Measurements from ENCODE around the gene MEIS1. TPM values are rescaled to one million over a fixed set of nuclear protein-coding genes. Genes with fewer than 3 reads are reported as not detected.

The MEIS1 gene
- total and polyA plus RNA-seq, 2 experiments from 2014 or later: 0.16 to 0.28 TPM

DNA sequence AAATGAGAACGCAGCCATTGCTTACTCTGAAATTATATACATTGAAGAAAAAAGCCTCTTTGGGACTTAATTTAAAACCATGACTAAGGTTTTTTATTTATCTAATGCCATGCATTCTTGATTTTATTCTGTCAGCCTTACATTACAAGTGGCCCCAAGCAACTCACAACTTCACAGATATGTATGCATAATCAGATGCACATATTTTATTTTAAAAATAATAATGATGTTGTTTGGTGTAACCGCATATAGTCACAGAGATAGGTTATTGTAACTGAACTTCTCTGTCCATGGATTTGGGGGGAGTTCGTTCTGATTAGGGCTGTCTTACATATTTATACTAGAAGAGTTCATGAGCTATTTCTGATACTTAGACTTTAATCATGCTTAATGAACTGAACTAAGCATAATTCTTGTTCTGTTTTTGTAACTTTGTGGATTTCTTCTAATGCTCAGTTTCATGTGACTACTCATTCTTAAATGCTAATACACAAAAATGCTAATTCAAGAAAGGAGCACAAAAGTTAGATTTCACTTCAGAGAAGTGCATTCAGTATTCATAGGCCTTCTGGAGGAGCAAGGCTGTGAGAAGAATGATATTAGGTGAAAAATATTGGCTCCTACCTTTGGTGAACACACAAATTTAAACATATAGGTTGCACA lies 26.2 kb downstream of the MEIS1 start:
- Histone ChIP-seq H3K27me3 (ENCODE audit: insufficient read depth) (no peaks in the 10 kb centered on the region), H3K27ac (ENCODE audit: low read depth) (no peak overlapping the region), H4K20me1 (replicated peaks; ENCODE audit: insufficient read depth) (no peaks in the 10 kb centered on the region), H3K9me2 (ENCODE audit: insufficient read depth) (no peaks in the 10 kb centered on the region), H3K4me2 (no peak overlapping the region), H3K4me3 (no peak overlapping the region), H3K4me1 (ENCODE audit: insufficient read depth) (no peaks in the 10 kb centered on the region), H3F3A (replicated peaks; ENCODE audit: low read depth) (no peaks in the 10 kb centered on the region), H3K79me2 (replicated peaks; ENCODE audit: insufficient read depth) (no peaks in the 10 kb centered on the region), H3K36me3 (ENCODE audit: insufficient read depth) (no peaks in the 10 kb centered on the region), H2AFZ (no peak overlapping the region)
- TF ChIP-seq POLR2AphosphoS5 (IDR thresholded peaks at IDR 0.05; ENCODE audit: low read depth): no peak
- no peak for TF ChIP-seq ZNF114 (CRISPR knock-in tag; IDR thresholded peaks at IDR 0.05)
- TF ChIP-seq, protein P1, sequence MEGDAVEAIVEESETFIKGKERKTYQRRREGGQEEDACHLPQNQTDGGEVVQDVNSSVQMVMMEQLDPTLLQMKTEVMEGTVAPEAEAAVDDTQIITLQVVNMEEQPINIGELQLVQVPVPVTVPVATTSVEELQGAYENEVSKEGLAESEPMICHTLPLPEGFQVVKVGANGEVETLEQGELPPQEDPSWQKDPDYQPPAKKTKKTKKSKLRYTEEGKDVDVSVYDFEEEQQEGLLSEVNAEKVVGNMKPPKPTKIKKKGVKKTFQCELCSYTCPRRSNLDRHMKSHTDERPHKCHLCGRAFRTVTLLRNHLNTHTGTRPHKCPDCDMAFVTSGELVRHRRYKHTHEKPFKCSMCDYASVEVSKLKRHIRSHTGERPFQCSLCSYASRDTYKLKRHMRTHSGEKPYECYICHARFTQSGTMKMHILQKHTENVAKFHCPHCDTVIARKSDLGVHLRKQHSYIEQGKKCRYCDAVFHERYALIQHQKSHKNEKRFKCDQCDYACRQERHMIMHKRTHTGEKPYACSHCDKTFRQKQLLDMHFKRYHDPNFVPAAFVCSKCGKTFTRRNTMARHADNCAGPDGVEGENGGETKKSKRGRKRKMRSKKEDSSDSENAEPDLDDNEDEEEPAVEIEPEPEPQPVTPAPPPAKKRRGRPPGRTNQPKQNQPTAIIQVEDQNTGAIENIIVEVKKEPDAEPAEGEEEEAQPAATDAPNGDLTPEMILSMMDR (conservative IDR thresholded peaks at IDR 0.05; ENCODE audit: low read depth in 2 of 2): no peak
- TF ChIP-seq STAT1 (IDR thresholded peaks at IDR 0.05; ENCODE audit: unreplicated experiment): no peak
- TF ChIP-seq NANOG (IDR thresholded peaks at IDR 0.05; ENCODE audit: borderline replicate concordance): no peak
- TF ChIP-seq ZNF331 (CRISPR knock-in tag; IDR thresholded peaks at IDR 0.05; ENCODE audit: low read depth): no peak
- no peak overlapping the region for H3K4me3 Mint-ChIP-seq
- H3K9me3 Mint-ChIP-seq: no peaks in the 10 kb centered on the region
- no peaks in the 10 kb centered on the region for H3K36me3 Mint-ChIP-seq (ENCODE audit: low read depth)
- DNase-seq (ENCODE audit: low spot score) (no peak), ATAC-seq (no peak)
- no peaks in the 10 kb centered on the region for H3K27me3 Mint-ChIP-seq (ENCODE audit: insufficient read depth, low read depth, poor library complexity)
- H3K27ac Mint-ChIP-seq: no peak overlapping the region
- peaks cover 2% of the 10 kb centered on the region; the same call in 1 of the 3 replicates for H3K4me1 Mint-ChIP-seq

DNA sequence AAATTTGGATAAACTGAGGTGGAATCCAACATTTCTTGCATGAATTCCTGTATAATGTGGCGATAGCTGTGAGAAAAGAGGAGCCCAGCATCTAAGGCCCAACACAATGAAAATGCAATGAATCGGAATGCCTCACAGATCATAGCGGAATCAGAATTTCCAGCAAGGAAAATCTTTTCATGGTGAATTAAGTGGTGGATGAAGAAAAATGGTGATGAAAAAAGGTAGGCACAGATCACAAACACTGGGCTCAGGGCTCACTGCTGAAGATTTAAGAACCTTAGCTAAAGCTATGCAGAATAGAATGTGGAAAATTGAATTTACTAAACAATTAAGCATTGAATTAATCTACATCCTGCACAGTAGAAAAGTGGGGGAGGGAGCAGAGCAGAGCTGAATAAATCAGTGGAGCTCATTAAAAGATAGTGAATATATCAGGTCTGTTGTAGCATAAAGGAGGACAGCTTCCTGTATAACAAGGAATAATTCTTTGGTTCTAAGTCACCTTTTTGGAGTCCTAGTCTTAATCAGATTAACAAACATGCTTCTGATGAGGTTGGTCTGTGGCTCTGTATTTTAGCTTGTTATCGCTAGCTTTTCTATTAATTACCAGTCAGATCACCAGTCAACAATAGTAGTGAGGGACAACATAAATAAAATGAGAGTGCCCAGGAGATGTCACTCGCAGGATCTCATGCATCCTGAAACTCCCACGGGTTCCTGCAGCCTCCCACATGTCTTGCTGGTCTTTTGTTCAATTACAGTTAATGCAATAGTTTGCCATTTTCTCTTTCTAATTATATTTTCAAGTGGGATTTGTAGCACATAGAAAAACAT lies 27.0 kb downstream of the MEIS1 start:
- no peaks in the 10 kb centered on the region for H3K36me3 ChIP-seq (ENCODE audit: insufficient read depth)
- H3K4me3 Mint-ChIP-seq: no peak overlapping the region
- no peaks in the 10 kb centered on the region for H3K4me1 ChIP-seq (ENCODE audit: insufficient read depth)
- no peak overlapping the region for H3K4me3 ChIP-seq
- H3K36me3 Mint-ChIP-seq (ENCODE audit: low read depth): no peaks in the 10 kb centered on the region
- no peak overlapping the region for H3K4me2 ChIP-seq
- H3K9me3 Mint-ChIP-seq: no peaks in the 10 kb centered on the region
- no peaks in the 10 kb centered on the region for H3K27me3 ChIP-seq (ENCODE audit: insufficient read depth)
- no peaks in the 10 kb centered on the region for H3F3A ChIP-seq (replicated peaks; ENCODE audit: low read depth)
- H4K20me1 ChIP-seq (replicated peaks; ENCODE audit: insufficient read depth): no peaks in the 10 kb centered on the region
- TF ChIP-seq, protein P1 (conservative IDR thresholded peaks at IDR 0.05; ENCODE audit: low read depth in 2 of 2): no peak
- TF ChIP-seq POLR2AphosphoS5 (IDR thresholded peaks at IDR 0.05; ENCODE audit: low read depth) (no peak), STAT1 (IDR thresholded peaks at IDR 0.05; ENCODE audit: unreplicated experiment) (no peak)
- TF ChIP-seq, protein P2, sequence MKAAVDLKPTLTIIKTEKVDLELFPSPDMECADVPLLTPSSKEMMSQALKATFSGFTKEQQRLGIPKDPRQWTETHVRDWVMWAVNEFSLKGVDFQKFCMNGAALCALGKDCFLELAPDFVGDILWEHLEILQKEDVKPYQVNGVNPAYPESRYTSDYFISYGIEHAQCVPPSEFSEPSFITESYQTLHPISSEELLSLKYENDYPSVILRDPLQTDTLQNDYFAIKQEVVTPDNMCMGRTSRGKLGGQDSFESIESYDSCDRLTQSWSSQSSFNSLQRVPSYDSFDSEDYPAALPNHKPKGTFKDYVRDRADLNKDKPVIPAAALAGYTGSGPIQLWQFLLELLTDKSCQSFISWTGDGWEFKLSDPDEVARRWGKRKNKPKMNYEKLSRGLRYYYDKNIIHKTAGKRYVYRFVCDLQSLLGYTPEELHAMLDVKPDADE (IDR thresholded peaks at IDR 0.05): no peak
- H3K27me3 Mint-ChIP-seq (ENCODE audit: insufficient read depth, low read depth, poor library complexity): no peaks in the 10 kb centered on the region
- no peak overlapping the region for H3K27ac Mint-ChIP-seq
- H3K9me2 ChIP-seq (ENCODE audit: insufficient read depth): no peaks in the 10 kb centered on the region
- no peaks in the 10 kb centered on the region for H3K79me2 ChIP-seq (replicated peaks; ENCODE audit: insufficient read depth)
- DNase-seq (ENCODE audit: low spot score) (no peak), ATAC-seq (no peak)
- no peak overlapping the region for H3K27ac ChIP-seq (ENCODE audit: low read depth)
- H2AFZ ChIP-seq: no peak overlapping the region
- peaks cover 2% of the 10 kb centered on the region; the same call in 1 of the 3 replicates for H3K4me1 Mint-ChIP-seq
